SW480 (cell line): Measurements from ENCODE around the gene FBXW8.

Source experiments
- DNase-seq: peaks from one replicate; pipeline ENCODE4 v3.0.0-alpha.2; 2016; ENCODE audit warnings: low spot score

FBXW8 gene

GRCh38 chr12:116959198-116959460 is 48.4 kb downstream of the FBXW8 start:
- no peak for DNase-seq

GRCh38 chr12:116959845-116960514 is 49.2 kb downstream of the FBXW8 start:
- DNase-seq, result no peak

GRCh38 chr12:116962197-116962596 is 51.4 kb downstream of the FBXW8 start:
- no peak for DNase-seq

- DNase-seq, result no peak
Observed at GRCh38 chr12:116962783-116963356, 52.1 kb downstream of the FBXW8 start.

GRCh38 chr12:116964054-116965050 is 53.6 kb downstream of the FBXW8 start:
- no peak for DNase-seq

GRCh38 chr12:116968986-116969385 is 58.2 kb downstream of the FBXW8 start:
- no peak for DNase-seq

GRCh38 chr12:116969615-116970585 is 59.1 kb downstream of the FBXW8 start:
- DNase-seq, result no peak

GRCh38 chr12:116971222-116971621 is 60.5 kb downstream of the FBXW8 start:
- DNase-seq, result no peak

GRCh38 chr12:116975779-116976393 is 65.1 kb downstream of the FBXW8 start:
- no peak for DNase-seq

GRCh38 chr12:116977465-116978380 is 67.0 kb downstream of the FBXW8 start:
- DNase-seq, result no peak

- DNase-seq, result no peak
Observed at GRCh38 chr12:116978791-116979508, 68.2 kb downstream of the FBXW8 start.

GRCh38 chr12:116980083-116980482 is 69.3 kb downstream of the FBXW8 start:
- DNase-seq, result no peak

- DNase-seq, result no peak
Observed at GRCh38 chr12:116982791-116983411, 72.2 kb downstream of the FBXW8 start.

GRCh38 chr12:116984098-116984497 is 73.3 kb downstream of the FBXW8 start:
- DNase-seq, result no peak

- DNase-seq, result no peak
Observed at GRCh38 chr12:116990329-116990728, 79.6 kb downstream of the FBXW8 start.

- no peak for DNase-seq
Observed at GRCh38 chr12:116990971-116991966, 80.5 kb downstream of the FBXW8 start.

- DNase-seq, result no peak
Observed at GRCh38 chr12:116996093-116996492, 85.3 kb downstream of the FBXW8 start.

- DNase-seq, result no peak
Observed at GRCh38 chr12:116996621-116997020, 85.9 kb downstream of the FBXW8 start.
